GM21390 (cell line): ENCODE measurements around the gene NRCAM.

Experiments used
- ATAC-seq: cut with Tn5 transposase; IDR thresholded peaks from one replicate; pipeline ENCODE4 v1.9.1; 2021; ENCODE audit not compliant: unreplicated experiment

The NRCAM gene

DNA sequence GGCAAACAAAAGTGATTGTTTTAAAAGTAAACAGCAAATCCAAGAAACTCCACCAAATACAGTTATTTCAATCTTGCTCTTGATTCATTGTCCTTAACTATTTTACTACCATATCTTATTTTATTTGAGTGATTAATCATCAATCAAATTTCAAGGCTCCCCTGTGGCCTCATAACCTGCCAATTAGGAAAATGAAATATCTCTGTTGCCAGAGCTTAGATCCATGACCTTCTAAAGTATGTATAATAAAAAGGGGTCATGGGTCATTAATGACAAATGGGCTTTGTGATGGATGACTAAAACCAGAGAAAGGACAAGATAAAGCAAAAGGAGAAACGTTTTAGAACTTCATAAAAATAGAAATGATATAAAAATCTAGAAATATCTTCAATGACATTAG, 28.5 kb downstream of the NRCAM start:
- no peak for ATAC-seq

DNA sequence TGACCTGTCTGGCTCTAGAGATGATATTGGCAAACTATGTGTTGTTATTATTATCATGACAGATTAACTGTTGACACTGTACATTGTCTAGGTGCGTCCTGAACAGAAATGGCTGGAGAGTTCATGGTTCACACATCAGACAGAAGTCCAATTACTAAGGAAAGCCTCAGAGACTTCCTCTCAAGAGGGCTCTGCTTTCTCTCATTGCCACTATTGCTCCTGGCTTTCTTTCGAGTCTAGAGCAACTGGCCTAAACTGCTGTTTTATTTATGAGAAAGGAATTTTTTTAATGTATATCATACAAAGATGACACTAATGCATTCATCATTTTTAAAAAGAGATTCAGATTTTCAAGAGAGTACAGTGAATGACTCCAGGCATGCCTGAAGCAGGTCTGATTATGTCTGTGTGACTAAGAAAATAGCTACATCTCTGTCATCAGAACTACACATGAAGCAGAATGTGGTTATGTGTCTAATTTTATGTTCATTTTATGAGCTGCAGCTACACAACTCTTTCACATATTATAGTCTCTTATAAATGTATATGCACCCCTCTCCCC, 30.4 kb downstream of the NRCAM start:
- no peak for ATAC-seq

DNA sequence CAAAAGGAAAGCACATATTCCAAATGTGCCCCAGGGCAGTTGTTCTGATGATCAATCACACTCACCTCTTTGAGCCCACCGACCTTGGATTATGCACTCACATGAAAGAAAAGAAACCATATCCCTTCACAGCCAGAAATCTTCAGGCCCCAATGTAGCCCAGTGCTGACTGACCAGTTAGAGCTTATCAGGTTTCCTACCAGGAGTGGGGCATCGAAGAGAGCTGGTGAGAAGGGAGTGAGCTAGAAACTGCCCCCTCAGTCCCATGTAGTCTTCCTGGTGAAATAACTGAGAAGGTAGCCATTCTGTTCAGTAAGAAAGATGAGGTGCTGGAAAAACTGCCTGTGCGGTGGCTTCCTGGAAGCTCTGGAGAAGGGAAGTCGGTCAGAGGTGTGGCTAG, 32.2 kb downstream of the NRCAM start:
- no peak for ATAC-seq

DNA sequence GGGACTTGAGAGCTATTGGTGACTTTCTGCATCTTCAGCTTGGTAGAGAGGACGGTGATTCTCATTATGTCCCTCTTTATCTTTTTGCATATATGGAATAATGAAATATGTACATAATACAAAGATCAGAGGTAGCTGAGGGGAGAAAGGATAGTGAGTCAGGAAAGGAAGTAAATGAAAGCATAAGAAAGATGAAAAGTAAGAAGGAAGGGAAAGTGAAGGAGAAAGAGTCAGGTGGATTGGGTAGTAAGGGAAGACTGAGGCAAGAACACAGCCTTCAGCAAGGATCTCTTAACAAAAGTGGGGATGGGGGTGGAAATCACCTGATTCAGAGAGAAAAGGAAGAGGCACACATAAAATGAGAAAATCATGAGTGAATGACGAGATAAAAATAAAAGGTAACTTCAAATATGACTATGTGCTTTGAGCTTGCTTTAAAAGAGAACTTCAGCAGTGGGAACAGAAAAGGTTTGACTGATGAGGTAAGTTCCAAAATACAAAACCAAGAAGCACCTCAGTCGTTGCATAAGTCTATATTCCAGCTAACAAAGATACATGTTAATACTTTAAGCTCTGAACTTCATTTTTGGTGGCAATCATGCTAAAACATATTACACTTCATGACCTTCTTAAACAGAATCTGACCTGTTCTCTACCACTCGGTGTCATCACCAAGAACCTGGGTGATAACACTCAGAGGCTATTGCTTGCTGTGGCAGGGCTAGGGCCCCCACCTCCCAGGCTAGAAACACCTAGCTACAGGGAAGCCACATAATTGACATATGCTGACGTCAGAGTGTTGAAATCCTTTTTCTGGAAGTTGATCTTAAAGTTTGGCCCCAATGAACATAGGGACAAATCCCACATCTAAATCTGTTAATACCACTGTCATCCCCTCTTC, 32.9 kb downstream of the NRCAM start:
- no peak for ATAC-seq

DNA sequence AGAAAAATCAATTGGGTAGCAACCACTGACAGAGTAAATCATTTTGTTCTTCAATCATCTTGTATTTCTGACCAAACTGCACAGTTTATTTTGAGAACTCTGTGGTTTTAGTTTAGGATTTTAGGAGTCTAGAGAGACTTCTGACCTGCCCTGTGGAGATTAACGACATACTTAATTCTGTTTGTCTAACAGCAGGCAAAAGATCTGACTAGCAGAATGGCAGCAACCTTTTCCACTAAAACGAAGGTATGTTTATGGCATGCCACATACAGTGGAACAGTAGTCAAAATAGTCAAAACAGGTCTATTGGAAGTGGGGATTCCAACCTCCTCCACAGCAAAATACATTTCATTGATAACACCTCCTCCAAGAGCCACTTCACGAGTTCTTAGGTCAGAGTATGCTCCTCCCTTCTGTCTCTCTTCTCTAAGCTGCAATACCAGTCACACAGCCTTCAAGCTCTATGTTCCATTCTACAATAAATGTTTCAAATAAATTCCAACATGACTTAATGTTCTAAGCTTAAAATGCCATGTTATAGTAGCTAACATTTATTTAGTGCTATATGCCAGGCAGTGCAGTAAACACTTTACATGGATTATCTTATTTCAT, 34.4 kb downstream of the NRCAM start:
- ATAC-seq: no peak

DNA sequence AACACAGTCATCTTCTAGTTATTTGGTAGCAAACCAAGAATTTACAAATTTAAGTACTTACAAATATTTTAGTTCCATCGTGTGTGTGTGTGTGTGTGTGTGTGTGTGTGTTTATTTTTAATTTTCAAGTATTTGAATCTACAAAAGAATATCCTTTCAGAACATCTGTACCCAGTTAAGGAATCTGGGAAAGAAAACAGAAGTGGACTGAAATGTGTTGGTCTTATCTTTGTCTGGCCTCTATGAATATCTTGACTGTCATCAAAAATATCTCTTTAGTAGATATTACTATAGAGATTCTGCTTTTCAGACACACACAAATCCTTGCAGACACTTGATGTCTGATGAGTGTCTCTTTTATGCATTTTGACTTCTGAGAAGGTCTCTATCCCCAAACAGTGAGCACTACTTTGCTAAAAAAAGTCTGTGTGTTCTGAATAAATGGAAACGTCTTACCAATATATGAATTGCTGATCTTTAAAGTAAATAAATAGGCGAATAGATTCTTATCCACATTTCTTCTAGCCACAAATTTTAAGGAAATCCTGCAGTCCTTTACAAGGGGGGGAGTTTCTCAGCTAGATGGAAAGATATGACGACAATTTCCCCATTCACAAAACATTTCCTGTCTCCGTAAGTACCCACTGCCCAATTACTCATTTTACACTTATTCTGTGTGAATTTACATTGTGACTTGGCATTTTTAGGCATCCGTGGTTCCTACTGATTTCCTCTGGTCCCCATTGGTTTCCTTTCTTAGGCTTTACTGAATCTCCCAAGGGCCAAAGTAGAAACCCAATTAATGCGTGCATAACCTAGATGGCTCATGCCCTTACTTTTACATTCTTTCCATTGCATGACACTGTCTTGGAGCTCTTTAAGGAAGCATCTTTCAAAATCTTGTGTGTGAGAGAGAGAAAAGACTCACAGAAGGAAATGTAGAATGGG, 36.0 kb downstream of the NRCAM start:
- no peak for ATAC-seq

DNA sequence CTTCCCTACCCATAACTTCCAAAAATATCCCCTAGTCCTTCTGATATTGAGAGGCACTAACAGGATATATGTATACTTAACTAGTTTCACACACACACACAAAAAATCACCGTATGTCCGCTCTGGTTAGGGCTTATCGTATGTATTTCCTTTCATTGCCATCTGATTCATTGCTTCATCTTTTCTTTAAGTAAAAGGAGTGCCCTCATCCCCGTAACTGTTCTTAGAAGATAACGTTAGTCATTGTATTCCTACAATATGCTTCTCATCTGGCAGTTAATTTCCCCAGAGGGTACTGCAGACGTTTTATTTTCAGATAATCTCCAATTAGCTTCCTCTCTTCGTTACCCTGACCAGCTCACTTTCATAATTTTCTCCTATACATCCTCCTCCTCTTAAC, 37.3 kb downstream of the NRCAM start:
- ATAC-seq: no peak

DNA sequence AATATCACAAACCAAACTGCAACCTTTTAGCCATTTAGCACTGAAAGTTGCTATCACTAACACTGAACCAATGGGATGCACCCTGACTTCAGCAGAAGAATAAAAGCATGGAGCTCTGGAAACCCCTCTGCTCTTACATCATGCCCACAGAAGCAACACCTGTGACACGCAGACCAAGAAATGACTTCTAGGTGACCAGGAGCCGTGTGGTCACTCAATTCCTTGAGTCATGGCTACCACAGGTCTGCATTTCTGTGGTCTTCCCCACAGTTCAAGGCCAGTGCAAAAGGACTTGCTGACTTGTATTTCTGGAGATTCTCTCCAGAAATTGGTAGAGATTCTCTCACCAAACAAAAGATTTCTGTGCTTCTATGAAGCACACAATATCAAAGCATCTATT, 38.3 kb downstream of the NRCAM start:
- ATAC-seq: no peak

DNA sequence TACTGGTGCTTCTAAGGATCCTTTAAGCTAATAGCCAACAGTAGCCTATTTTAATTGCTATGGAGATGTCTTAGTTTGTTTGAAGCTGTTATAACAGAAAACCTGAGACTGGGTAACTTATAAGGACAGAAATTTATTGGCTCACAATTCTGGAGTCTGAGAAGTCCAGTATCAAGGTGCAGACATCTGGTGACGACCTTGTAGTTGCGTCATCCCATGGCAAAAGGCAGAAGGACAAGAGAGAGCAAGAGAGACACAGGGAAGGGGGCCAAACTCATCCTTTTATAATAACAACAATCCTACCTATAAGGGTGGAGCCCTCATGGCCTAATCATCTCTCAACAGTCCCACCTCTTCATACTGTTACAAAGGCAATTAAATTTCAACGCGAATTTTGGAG, 39.1 kb downstream of the NRCAM start:
- no peak for ATAC-seq

DNA sequence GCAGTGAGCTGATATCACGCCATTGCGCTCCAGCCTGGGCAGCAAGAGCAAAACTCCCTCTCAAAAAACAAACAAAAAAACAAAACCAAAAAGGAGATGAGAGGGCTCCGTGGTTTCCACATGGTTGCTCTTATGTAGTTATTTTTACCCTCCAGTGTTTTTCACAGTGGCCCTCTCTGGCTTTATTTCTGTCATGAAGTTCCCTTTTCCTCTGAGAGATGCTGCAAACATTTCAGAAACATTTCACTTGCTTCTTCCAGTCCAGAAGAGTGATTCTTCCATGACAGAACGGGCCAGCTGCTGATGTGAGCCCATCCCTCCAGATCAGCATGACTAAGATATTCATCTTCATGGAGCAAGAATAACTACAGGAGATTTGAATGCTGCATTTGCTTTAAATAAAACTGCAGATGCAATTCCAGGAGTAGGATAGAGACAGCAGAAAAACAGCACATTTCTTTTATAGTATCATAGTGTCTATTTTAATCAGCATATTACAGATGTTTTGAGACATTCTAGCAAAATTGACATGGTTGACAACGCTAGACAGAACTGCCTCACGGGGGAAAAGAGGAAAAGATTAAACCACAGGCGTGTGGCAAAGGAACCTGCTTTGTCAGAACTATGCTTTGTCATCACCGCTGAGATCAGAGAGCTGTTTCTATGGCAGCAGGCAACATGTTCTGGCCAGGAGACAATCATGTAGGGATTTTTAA, 40.3 kb downstream of the NRCAM start:
- ATAC-seq: peak; percentile 89

DNA sequence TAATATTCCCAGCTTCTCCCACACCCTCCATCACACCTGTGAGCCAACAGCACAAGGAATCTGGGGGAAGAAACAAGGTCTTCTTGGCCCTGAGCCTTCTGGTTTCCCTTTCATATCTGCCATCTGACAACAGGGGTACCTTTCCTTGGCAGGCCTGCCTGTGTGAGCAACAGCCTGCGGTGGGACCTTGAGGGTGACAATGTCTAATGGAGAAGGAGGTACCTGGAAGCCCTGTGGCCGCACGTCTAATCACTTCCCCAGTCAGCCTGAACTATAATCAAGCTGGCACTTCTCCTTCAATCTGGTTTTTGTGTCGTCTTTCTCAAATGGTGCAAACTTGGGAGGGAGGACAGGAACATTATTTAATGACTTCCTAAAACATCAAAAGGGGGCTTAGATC, 41.2 kb downstream of the NRCAM start:
- ATAC-seq: no peak

DNA sequence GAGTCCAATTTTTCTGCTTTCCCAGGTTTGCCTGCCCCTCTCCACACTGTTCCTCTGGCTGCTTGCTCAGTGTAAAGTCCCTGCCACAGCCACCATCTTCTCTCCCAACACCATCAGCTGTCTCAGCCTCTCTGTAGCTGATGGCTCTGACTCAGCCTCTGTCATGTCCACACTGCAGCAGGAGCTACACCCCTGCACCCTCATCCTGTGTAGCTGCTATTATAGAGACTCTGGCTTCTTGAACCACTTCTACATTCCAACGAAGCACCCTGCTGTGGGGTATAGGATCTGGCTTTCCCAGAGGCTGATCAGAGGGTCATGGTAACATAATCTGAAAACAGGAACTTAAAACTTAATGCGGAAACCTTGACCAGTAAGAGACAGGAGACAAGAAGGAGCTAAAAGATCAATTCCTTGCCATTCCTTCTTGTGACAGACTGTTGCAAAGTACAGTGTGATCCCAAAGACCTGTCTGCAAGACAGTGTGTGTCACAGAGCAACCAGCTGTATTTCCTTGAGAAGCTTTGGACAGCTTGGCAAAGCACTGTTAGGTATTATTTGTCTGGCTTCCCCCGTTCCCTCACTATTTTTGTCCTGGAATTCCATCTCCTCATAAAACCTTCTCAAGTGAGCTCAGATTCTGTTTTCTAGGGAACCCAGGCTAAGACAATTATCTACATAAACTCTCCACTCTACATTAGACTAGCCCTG, 42.3 kb downstream of the NRCAM start:
- no peak for ATAC-seq

DNA sequence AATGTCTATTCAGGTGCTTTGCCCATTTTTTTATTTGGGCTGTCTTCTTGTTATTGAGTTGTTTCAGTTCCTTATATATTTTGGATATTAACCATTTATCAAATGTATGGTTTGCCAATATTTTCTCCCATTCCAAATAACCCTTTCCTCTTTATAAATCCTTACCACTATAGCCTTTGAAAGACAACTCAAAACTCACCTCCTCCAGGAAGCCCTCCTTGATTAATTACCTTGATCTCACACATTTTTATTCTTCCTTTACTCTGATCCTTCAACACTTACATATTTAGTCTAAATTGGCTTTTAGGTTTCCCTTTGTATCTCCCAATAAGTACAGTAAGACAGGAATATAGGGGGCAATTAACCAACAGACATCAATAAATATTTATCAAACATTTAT, 42.9 kb downstream of the NRCAM start:
- no peak for ATAC-seq

DNA sequence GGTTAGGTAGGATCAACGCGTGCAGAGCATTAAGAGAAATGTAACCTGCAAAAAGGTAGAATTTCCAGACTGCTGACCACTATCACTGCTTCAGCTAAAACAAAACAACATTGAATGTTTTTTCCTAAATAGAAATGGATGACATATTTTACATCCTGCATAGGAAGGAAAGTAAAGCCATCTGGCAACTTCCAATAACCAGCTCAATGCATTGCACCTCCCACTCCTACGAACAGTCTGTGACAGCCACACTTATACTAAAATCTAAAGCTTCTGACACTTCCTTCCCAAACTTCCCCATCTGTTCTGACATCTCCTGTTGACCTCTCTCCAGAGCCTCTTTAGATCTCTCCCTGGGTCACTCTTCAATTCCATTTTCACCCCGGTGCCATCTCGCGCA, 47.1 kb downstream of the NRCAM start:
- no peak for ATAC-seq

DNA sequence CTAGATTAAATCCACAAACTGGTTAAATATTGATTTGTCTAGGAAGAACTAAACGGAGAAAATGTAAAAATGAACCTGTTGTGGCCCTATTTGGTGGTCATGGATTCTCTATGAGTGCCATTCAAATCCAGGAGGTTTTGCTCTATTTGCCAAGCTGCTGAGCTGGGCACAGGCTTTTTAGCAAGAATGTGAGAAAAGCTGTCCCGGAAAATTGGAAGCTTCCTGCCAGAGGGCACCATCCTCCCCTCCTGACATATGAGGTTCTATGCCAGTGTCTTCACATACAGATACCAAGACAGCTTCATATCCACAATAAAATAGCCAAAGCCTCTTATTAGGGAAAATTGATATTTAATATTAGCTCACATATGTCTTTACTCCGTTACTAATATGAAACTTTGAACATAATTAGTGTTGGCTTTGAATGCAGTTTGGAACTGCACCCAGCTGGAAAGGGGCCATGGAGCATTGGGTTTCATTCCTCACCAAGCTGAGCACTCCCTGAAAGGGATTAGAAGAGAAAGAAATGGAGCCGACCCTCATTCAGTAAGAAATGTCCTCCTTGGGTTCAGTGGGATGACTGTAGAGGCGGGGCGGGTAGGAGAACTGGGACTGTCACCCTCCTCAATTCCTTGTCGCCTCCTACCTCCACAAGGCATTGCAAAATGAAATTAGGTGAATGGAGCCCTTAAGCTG, 47.8 kb downstream of the NRCAM start:
- no peak for ATAC-seq

DNA sequence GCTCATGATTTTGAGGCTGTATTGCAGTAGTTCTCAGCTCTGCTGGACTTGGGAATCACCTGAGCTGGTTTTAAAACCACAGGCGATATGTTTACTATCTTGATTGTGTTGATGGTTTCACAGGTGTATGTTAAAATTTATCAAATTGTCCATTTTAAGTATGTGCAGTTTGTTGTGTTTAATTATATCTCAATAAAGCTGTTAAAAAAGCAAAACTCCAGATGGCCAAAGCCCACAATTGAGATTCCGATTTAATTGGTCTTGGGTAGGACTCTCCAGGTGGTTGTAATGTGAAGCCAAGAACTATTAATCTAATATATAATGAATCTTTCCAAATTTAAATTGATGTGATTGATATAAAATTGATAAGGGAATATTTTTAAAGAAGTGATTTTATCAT, 48.6 kb downstream of the NRCAM start:
- ATAC-seq: no peak

DNA sequence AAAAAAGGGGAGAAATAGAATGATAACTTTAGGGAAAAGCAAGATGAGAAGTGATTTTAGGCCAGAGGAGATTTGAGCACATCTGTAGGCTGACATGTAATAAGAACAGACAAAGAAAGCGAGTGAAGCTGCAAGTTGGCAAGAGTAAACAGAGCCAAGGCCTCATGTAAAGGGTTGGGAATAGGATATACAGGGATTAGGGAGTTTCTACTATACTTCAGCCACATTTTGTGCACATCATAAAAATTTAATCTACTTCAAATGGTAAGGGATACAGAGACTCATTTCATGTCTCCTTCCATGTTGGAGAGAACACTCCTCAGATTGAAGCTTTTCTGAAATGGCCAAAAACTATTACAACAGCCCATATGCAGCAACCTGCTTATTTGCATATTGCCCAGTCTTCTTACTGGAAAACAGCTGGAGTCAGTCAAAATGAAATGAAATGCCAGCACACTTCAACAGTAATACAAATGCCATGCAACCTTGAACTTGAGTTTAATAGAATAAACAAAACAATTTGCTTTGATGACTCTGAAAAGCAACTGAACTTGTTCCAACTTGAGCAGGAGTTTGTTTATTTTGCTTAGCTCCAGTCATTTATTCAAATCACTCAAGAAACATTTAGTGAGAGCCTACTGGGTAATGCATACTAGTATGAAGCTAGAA, 49.9 kb downstream of the NRCAM start:
- no peak for ATAC-seq

DNA sequence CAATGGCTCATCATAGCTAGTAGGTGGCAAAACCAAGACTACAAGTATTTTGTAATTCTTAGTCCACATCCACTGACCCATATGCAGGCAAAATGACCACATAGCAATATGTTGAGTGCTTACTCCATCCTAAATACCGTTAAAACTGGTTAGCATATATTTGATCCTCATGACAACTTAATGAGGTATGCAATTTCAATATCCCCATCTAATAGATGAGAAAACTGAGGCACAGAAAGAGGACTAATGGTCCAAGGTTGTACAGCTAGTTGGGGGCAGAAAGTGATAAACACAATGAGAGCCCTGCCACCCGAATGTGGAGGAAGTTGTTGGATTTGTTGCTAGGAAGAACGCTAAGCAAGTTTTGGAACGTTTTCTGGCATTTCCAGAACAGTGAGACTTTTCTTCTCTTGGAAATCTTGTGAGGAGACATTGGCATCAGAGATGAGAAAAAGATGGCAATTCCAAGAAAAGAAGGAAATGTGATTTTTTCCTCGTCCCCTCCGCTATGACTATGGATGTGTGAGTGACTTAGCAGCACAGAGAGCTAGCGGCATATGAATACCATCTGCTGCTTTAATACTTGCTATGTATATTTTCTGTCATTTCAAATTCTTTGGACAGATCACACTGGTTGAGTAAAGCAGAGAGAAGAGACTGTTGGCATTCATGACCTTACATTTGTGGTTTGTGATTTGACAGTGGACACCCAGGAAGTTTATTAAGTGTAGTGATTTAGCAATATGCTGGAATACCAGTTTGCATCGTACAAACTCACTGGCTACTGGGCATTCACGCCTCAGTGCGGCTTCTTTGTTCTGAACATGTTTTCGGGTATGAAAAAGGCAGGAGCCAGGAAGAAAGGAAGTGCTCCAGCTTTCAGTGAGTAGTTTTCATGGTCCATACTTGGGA, 51.5 kb downstream of the NRCAM start:
- ATAC-seq: no peak
